GM23338 (cell line): ENCODE data around the gene USP6NL. TPM values are rescaled to one million over a fixed set of nuclear protein-coding genes. Genes with fewer than 3 reads are reported as not detected.

Experiments
- ATAC-seq: fragments of 200-7000 bp; cut with Tn5 transposase; 3 replicates; pipeline ENCODE4 v1.9.1; 2020
- DNase-seq: peaks from one replicate; pipeline ENCODE4 v3.0.0-alpha.2; 2015; ENCODE audit warnings: low spot score
- H2AFZ ChIP-seq: fragments of 200-600 bp; sonication (generic); 2 replicates; pipeline ENCODE4 v1.8.0; 2016; ENCODE audit warnings: antibody characterized with exemption, mild to moderate bottlenecking, moderate library complexity
- H3F3A ChIP-seq: fragments of 200-600 bp; sonication (generic); replicated peaks from 2 replicates; pipeline ENCODE4 v1.8.0; 2017; ENCODE audit warnings: antibody characterized with exemption, mixed run types, low read depth
- H3K27ac ChIP-seq: fragments of 200-600 bp; sonication (generic); 2 replicates; pipeline ENCODE4 v1.6.1; 2016; ENCODE audit warnings: low read depth
- H3K27me3 ChIP-seq: fragments of 200-600 bp; sonication (generic); 2 replicates; pipeline ENCODE4 v1.8.0; 2016; ENCODE audit warnings: mild to moderate bottlenecking, mixed run types, moderate library complexity; ENCODE audit not compliant: insufficient read depth
- H3K36me3 ChIP-seq: fragments of 200-600 bp; sonication (generic); 2 replicates; pipeline ENCODE4 v1.8.0; 2016; ENCODE audit warnings: mild to moderate bottlenecking; ENCODE audit not compliant: insufficient read depth
- H3K4me1 ChIP-seq: fragments of 200-600 bp; sonication (generic); 2 replicates; pipeline ENCODE4 v1.8.0; 2016; ENCODE audit warnings: mild to moderate bottlenecking, moderate library complexity; ENCODE audit not compliant: insufficient read depth
- H3K4me2 ChIP-seq: fragments of 200-600 bp; sonication (generic); 2 replicates; pipeline ENCODE4 v1.7.1; 2017; ENCODE audit warnings: mixed run types
- H3K4me3 ChIP-seq: fragments of 200-600 bp; sonication (generic); 2 replicates; pipeline ENCODE4 v1.6.1; 2016; ENCODE audit warnings: mixed run types
- H3K79me2 ChIP-seq: fragments of 200-600 bp; sonication (generic); replicated peaks from 2 replicates; pipeline ENCODE4 v1.8.0; 2017; ENCODE audit warnings: mild to moderate bottlenecking; ENCODE audit not compliant: insufficient read depth
- H3K9me2 ChIP-seq: fragments of 200-600 bp; sonication (generic); 2 replicates; pipeline ENCODE4 v1.8.0; 2017; ENCODE audit not compliant: insufficient read depth
- H4K20me1 ChIP-seq: fragments of 200-600 bp; sonication (generic); replicated peaks from 2 replicates; pipeline ENCODE4 v1.8.0; 2017; ENCODE audit warnings: mild to moderate bottlenecking; ENCODE audit not compliant: insufficient read depth
- H3K27ac Mint-ChIP-seq: 2 replicates; pipeline ENCODE4 v1.8.0; 2020; ENCODE audit warnings: inconsistent platforms, mild to moderate bottlenecking, moderate library complexity, mixed read lengths
- H3K27me3 Mint-ChIP-seq: 3 replicates; pipeline ENCODE4 v1.8.0; 2022; ENCODE audit warnings: low read depth, mild to moderate bottlenecking, moderate library complexity, mixed read lengths, inconsistent platforms; ENCODE audit not compliant: insufficient read depth, poor library complexity
- H3K36me3 Mint-ChIP-seq: 3 replicates; pipeline ENCODE4 v1.8.0; 2021; ENCODE audit warnings: low read depth, mild to moderate bottlenecking, inconsistent platforms, moderate library complexity, mixed read lengths
- H3K4me1 Mint-ChIP-seq: 3 replicates; pipeline ENCODE4 v1.8.0; 2020; ENCODE audit warnings: mild to moderate bottlenecking, inconsistent platforms, mixed read lengths
- H3K4me3 Mint-ChIP-seq: 3 replicates; pipeline ENCODE4 v1.8.0; 2021; ENCODE audit warnings: moderate library complexity, mild to moderate bottlenecking, inconsistent platforms, mixed read lengths
- H3K9me3 Mint-ChIP-seq: 3 replicates; pipeline ENCODE4 v1.8.0; 2020; ENCODE audit warnings: moderate library complexity, mild to moderate bottlenecking, inconsistent platforms, mixed read lengths
- JUNB ChIP-seq: IDR thresholded peaks from one replicate; pipeline ENCODE4 v1.6.1; 2016; ENCODE audit warnings: antibody characterized with exemption; ENCODE audit not compliant: unreplicated experiment
- polyA plus RNA-seq: library from polyadenylated mRNA; unstranded; fragments of >200 nt; fragmentation: Nextera tagmentation; extraction: Ambion mirVana; gene quantifications from 2 replicates; pipeline ENCODE4 v1.2.1, GENCODE V29; 2016
- total RNA-seq: library from RNA; depleted of rRNA; stranded (reverse); fragments of >200 nt; shearing (Covaris generic); gene quantifications from 2 replicates; pipeline ENCODE4 v1.2.3, GENCODE V29; 2014
- TF ChIP-seq, protein P1 (sequence below): fragments of 250-450 bp; sonication (Bioruptor Pico); IDR thresholded peaks from 2 replicates; pipeline ENCODE4 v1.5.0; 2020; ENCODE audit warnings: mild to moderate bottlenecking, moderate library complexity
- TF ChIP-seq, protein P2 (sequence below): IDR thresholded peaks from 2 replicates; pipeline ENCODE4 v1.6.1; 2016; ENCODE audit warnings: antibody characterized with exemption

The USP6NL gene
- total and polyA plus RNA-seq, 2 experiments from 2014 or later: 8.1 to 29.7 TPM

DNA sequence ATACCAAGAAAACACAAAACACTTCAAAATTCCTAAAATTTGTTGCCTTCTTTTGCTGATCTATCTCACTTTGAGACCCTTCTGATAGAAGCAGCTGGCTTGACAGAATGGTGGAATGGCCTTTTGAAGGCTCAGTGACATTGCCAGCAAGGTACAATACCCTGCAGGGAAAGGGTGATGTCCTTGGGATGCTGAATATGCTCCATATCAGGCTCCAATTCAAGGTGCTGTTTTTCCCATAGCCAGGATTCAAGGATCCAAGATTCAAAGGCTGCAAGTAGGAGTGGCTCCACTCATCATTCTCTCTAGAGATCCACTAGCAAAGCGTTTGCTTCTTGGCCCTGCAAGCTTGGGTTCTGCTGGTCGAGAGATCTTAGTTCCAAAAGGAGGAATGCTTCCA is 120.4 kb downstream of the USP6NL start:
- H3F3A ChIP-seq: no peaks in the 10 kb centered on the region
- no peaks in the 10 kb centered on the region; the same call in 1 of the 2 replicates for H3K4me1 ChIP-seq
- H3K27ac Mint-ChIP-seq: no peak overlapping the region
- peaks cover 8% of the 10 kb centered on the region; the same call in 2 of the 3 replicates for H3K4me1 Mint-ChIP-seq
- ATAC-seq (no peak), DNase-seq (no peak)
- no peaks in the 10 kb centered on the region for H3K79me2 ChIP-seq
- H3K36me3 Mint-ChIP-seq: peaks cover 22% of the 10 kb centered on the region
- no peak overlapping the region for H3K4me2 ChIP-seq
- H3K27ac ChIP-seq: no peak overlapping the region
- peaks cover 8% of the 10 kb centered on the region; the same call in 1 of the 2 replicates for H3K36me3 ChIP-seq
- H4K20me1 ChIP-seq: peaks cover 3% of the 10 kb centered on the region; the same call in 1 of the 2 replicates
- H2AFZ ChIP-seq: no peak overlapping the region
- H3K27me3 Mint-ChIP-seq: no peaks in the 10 kb centered on the region
- TF ChIP-seq, protein P1, sequence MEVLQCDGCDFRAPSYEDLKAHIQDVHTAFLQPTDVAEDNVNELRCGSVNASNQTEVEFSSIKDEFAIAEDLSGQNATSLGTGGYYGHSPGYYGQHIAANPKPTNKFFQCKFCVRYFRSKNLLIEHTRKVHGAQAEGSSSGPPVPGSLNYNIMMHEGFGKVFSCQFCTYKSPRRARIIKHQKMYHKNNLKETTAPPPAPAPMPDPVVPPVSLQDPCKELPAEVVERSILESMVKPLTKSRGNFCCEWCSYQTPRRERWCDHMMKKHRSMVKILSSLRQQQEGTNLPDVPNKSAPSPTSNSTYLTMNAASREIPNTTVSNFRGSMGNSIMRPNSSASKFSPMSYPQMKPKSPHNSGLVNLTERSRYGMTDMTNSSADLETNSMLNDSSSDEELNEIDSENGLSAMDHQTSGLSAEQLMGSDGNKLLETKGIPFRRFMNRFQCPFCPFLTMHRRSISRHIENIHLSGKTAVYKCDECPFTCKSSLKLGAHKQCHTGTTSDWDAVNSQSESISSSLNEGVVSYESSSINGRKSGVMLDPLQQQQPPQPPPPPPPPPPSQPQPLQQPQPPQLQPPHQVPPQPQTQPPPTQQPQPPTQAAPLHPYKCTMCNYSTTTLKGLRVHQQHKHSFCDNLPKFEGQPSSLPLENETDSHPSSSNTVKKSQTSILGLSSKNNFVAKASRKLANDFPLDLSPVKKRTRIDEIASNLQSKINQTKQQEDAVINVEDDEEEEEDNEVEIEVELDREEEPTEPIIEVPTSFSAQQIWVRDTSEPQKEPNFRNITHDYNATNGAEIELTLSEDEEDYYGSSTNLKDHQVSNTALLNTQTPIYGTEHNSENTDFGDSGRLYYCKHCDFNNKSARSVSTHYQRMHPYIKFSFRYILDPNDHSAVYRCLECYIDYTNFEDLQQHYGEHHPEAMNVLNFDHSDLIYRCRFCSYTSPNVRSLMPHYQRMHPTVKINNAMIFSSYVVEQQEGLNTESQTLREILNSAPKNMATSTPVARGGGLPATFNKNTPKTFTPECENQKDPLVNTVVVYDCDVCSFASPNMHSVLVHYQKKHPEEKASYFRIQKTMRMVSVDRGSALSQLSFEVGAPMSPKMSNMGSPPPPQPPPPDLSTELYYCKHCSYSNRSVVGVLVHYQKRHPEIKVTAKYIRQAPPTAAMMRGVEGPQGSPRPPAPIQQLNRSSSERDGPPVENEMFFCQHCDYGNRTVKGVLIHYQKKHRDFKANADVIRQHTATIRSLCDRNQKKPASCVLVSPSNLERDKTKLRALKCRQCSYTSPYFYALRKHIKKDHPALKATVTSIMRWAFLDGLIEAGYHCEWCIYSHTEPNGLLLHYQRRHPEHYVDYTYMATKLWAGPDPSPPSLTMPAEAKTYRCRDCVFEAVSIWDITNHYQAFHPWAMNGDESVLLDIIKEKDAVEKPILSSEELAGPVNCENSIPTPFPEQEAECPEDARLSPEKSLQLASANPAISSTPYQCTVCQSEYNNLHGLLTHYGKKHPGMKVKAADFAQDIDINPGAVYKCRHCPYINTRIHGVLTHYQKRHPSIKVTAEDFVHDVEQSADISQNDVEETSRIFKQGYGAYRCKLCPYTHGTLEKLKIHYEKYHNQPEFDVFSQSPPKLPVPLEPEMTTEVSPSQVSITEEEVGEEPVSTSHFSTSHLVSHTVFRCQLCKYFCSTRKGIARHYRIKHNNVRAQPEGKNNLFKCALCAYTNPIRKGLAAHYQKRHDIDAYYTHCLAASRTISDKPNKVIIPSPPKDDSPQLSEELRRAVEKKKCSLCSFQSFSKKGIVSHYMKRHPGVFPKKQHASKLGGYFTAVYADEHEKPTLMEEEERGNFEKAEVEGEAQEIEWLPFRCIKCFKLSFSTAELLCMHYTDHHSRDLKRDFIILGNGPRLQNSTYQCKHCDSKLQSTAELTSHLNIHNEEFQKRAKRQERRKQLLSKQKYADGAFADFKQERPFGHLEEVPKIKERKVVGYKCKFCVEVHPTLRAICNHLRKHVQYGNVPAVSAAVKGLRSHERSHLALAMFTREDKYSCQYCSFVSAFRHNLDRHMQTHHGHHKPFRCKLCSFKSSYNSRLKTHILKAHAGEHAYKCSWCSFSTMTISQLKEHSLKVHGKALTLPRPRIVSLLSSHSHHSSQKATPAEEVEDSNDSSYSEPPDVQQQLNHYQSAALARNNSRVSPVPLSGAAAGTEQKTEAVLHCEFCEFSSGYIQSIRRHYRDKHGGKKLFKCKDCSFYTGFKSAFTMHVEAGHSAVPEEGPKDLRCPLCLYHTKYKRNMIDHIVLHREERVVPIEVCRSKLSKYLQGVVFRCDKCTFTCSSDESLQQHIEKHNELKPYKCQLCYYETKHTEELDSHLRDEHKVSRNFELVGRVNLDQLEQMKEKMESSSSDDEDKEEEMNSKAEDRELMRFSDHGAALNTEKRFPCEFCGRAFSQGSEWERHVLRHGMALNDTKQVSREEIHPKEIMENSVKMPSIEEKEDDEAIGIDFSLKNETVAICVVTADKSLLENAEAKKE: no peak
- no peak overlapping the region for H3K4me3 ChIP-seq
- no peaks in the 10 kb centered on the region for H3K9me2 ChIP-seq
- no peak overlapping the region for H3K4me3 Mint-ChIP-seq
- H3K9me3 Mint-ChIP-seq: no peaks in the 10 kb centered on the region; the same call in 2 of the 3 replicates
- no peaks in the 10 kb centered on the region for H3K27me3 ChIP-seq

GRCh38 chr10:11489591-11489990 is 121.9 kb downstream of the USP6NL start:
- Histone ChIP-seq H3K9me2 (no peaks in the 10 kb centered on the region), H2AFZ (no peak overlapping the region), H3K4me2 (no peak overlapping the region), H3F3A (no peaks in the 10 kb centered on the region), H3K4me3 (no peak overlapping the region), H3K79me2 (no peaks in the 10 kb centered on the region), H3K27me3 (no peaks in the 10 kb centered on the region), H4K20me1 (peaks cover 3% of the 10 kb centered on the region; the same call in 1 of the 2 replicates), H3K36me3 (peaks cover 8% of the 10 kb centered on the region; the same call in 1 of the 2 replicates), H3K27ac (no peak overlapping the region), H3K4me1 (no peaks in the 10 kb centered on the region)
- no peak for DNase-seq
- H3K36me3 Mint-ChIP-seq: peaks cover 23% of the 10 kb centered on the region
- ATAC-seq: no peak
- H3K4me3 Mint-ChIP-seq: no peak overlapping the region
- H3K9me3 Mint-ChIP-seq: no peaks in the 10 kb centered on the region; the same call in 2 of the 3 replicates
- peaks cover 3% of the 10 kb centered on the region; the same call in 1 of the 3 replicates for H3K4me1 Mint-ChIP-seq
- H3K27ac Mint-ChIP-seq: no peak overlapping the region
- no peaks in the 10 kb centered on the region for H3K27me3 Mint-ChIP-seq
- no peak for TF ChIP-seq JUNB
- TF ChIP-seq, protein P2, sequence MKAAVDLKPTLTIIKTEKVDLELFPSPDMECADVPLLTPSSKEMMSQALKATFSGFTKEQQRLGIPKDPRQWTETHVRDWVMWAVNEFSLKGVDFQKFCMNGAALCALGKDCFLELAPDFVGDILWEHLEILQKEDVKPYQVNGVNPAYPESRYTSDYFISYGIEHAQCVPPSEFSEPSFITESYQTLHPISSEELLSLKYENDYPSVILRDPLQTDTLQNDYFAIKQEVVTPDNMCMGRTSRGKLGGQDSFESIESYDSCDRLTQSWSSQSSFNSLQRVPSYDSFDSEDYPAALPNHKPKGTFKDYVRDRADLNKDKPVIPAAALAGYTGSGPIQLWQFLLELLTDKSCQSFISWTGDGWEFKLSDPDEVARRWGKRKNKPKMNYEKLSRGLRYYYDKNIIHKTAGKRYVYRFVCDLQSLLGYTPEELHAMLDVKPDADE: no peak
- TF ChIP-seq, protein P1: no peak
